Spleen (tissue), 7 donors: ENCODE measurements around the gene DGAT2.

Experiments
- POLR2AphosphoS5 ChIP-seq, 3 donors: sonication (generic); formaldehyde crosslinking; IDR thresholded peaks; one replicate each; pipeline ENCODE4 v1.5.1; 2017; ENCODE audit warnings: antibody characterized with exemption in 3 of 3
- TF ChIP-seq, protein P1 (sequence below), 11 experiments: fragments of 200-600 bp in 7 of 11; fragments of 450-650 bp in 4 of 11; sonication (generic) in 4 of 11; IDR thresholded peaks in 8 of 11; conservative IDR thresholded peaks in 3 of 11; 1 replicate in 7 of 11; 2 replicates in 4 of 11; pipeline versions ENCODE4 v1.4.0 to v1.8.0; 2016 to 2021; ENCODE audit warnings: antibody characterized with exemption in 11 of 11, inconsistent platforms in 4 of 11, mild to moderate bottlenecking in 1 of 11
- donor health status: DM: no; HTN: no; CAD: no; lungs with moderate emphysema.
- donor health status: DM: no; HTN: no; CAD: no.
- donor health status: DM: no; HTN: no; CAD: no.

DNA sequence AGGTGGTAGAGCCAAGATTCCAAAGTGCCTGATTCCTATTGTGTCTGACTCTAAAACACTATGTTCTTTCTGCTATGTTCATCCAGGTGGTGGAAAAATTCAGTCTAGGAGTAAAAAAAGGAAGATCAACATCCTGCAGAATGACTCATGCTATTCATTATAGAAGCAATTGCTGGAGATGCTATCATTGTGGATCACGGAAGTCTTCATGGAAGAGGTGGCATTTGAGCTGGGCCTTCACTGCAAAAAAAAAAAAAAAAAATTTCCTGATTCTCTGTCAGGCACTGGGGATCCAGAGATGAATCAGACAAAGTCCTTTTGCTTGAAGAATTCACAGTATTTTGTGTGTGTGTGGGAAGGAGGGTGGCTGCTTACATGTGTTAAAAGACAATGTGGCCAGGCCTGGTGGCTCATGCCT, 45.1 kb downstream of the DGAT2 start:
- TF ChIP-seq, protein P1, sequence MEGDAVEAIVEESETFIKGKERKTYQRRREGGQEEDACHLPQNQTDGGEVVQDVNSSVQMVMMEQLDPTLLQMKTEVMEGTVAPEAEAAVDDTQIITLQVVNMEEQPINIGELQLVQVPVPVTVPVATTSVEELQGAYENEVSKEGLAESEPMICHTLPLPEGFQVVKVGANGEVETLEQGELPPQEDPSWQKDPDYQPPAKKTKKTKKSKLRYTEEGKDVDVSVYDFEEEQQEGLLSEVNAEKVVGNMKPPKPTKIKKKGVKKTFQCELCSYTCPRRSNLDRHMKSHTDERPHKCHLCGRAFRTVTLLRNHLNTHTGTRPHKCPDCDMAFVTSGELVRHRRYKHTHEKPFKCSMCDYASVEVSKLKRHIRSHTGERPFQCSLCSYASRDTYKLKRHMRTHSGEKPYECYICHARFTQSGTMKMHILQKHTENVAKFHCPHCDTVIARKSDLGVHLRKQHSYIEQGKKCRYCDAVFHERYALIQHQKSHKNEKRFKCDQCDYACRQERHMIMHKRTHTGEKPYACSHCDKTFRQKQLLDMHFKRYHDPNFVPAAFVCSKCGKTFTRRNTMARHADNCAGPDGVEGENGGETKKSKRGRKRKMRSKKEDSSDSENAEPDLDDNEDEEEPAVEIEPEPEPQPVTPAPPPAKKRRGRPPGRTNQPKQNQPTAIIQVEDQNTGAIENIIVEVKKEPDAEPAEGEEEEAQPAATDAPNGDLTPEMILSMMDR (IDR thresholded peaks at IDR 0.05 in 8 of 11, conservative IDR thresholded peaks at IDR 0.05 in 3 of 11): no peak
- no peak for TF ChIP-seq POLR2AphosphoS5 (IDR thresholded peaks at IDR 0.05)
